ENCODE measurements around the gene MUCL3.
"Not testable (repeated sequence)": the region's sequence is repeated elsewhere in the genome, so short reads cannot be mapped to it uniquely, and the experiment has no call there.

Gene MUCL3

DNA sequence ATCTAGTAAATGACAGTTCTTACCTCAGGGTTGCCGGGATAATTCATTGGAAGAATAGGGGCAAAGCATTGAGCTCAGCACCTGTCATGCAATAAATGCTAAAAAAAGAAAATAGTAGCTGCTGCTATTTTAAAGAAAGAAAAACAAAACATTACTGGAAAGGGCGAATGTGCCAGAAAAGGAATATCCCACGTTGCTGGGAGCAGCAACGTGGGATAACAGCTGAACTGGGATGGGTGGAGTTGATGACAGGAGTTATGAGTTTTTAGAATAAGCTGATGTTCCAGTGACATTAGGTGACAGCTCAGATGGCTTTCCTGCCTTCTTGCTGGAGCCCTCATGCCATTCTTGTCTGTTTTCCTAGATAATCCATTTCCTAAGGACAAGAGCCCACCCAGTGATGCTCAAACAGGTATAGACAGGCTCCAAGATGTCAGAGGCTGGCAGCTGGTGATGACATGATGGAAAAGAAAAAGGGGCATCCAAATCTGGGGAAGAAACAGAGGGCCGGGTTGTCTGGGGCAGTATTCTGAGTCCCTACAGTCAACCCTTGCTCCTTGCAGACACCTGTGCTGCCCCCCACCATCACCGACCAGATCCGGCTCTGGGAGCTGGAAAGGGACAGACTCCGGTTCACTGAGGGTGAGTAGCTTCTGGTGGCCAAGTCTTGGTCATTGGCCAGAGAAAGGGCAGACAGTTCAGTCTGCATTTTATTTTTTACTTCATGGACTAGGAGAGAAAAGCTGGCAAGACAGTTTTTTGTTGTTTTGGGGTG is 27.8 kb upstream of the MUCL3 start:
- DNase-seq = no peak

DNA sequence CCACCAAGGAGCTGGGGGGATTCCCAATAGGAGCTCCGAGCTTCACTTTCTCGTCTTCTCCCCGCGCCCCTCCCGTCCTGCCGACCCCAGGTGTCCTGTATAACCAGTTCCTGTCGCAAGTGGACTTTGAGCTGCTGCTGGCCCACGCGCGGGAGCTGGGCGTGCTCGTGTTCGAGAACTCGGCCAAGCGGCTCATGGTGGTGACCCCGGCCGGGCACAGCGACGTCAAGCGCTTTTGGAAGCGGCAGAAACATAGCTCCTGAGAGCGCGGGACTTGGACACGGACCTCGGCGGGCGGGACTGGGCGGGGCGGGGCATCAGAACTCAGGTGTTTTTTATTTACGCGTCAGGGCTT is 27.1 kb upstream of the MUCL3 start:
- no peak for DNase-seq

DNA sequence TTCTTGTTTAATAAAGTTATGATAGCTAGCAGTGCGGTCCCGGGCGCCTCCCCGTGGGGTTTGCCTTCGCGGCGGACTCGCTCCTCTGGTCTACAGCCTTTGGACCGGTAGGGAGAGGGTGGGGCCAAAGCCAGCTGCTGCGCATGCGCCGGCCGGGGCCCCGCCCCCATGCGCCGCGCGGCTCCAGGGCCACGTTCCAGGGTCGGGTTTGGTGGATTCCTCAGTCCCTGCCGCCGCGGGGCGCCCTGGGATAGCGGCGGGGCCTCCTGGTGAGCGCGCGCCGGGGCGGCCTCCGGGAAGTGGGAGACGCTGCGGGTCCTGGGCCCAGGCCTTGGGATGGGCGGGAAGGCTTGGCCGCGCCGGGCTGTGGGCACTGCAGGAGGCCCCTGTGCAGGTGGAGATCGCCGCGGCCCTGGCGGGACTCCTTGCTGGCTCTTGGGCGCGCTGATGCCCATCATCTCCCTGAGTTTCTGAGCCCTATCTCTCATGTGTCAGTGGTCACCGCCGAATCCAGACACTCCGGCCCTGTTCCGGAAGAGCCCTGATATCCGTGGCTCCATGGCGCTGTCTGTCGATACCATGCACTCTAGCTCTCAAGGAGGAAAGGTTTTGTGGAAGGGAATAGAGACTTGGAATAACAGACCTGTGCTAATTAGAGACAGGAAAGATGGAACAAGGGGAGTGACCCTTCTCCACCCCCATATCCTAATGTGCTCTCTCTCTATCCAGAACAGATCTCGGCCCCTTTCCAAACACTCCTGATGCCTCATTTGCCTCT is 26.5 kb upstream of the MUCL3 start, which contains the start of gene VARS2:
VARS2 (plus strand) TSS at position 163 of the 778 bp plus-strand sequence; CDS start at position 762, 599 bp downstream.
- DNase-seq = peak; percentile 96

DNA sequence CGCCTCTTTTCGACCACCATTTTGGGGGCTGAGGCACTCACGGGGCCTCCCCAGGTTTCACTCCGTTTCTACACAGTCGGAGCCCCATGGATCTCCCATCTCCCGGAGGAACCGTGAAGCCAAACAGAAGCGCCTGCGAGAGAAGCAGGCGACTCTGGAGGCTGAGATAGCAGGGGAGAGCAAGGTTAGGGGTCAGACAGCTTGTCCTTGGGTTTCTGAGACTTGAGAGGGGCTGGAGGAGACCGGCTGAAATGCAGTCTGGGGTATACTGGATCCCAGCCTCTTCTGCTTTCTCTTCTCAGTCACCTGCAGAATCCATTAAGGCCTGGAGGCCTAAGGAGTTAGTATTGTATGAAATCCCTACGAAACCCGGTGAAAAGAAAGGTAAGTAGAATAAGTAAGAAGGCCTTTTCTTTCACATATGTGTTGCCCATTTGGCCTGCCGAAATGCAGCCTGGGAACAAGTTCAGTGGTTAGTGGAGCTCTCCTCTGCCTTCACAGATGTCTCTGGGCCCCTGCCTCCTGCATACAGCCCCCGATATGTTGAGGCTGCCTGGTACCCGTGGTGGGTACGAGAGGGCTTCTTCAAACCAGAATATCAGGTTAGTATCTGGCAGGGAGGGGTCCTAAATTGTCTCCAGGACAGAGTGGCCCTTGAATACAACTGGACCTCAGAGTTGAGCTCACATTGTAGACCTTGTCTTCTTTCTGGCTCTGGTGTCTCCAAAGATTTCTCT is 25.8 kb upstream of the MUCL3 start:
- DNase-seq = peak; percentile 43

DNA sequence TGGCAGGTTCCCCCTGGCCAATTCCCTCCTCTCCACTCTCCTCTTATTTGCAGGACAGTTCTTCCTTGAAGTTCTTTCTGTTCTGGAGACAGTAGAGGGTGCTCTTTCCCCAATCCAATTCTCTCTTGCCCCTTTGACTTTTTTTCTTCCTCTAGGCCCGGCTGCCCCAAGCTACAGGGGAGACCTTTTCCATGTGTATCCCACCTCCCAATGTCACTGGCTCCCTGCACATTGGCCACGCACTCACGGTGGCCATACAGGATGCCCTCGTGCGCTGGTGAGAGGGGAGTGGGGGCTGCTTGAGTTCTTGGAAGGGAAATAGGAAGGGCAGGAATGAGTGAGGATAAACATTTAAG is 25.2 kb upstream of the MUCL3 start:
- peak; percentile 66 for DNase-seq

DNA sequence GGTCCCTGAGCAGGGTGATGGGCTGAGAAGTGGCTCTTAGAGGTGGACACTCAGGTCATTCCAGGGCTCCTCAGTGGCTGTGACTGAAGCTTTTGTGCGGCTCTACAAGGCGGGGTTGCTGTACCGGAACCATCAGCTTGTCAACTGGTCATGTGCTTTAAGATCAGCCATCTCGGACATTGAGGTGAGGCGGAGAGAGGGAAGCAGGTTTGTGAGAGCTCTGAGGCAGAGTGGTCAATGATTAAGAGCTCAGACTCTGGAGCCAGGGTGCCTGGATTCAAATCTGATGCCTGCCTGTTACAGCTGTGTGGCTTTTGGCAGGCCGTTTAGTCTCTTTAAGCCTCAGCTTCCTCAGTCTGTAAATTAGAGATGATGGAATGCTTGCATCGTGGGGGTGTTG is 23.7 kb upstream of the MUCL3 start:
- no peak for DNase-seq

DNA sequence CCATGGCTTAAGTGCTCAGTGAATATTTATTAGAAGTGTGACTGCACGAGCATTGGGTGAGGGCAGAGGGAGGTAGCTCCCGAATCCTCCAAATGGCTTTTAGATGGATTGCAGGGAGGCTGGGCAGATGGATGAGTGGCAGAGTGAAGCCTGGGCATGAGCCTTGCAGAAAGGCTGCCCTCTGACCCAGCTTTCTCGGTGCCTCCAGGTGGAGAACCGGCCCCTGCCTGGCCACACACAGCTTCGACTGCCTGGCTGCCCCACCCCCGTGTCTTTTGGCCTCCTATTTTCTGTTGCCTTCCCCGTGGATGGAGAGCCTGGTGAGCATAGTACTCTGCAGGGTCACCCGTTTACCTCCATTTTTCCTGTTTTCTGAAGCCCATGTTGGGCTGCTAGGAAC is 23.3 kb upstream of the MUCL3 start:
- no peak for DNase-seq

DNA sequence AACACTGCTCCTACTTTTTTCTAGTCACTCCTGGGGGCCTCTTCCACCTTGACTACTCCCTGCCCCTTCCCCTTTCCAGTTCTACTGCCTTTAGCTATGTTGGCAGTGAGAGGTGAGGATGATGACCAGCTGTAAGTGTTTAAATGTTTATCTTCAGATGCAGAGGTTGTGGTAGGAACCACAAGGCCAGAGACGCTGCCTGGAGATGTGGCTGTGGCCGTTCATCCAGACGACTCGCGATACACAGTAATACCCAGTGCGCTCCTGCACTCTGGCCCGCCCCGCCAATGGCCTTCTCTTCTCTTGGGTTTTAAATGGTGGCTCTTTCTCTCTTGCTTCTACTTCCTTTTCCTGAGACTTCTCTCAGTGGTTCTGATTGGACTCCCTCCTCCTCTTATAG is 22.1 kb upstream of the MUCL3 start:
- DNase-seq = no peak

DNA sequence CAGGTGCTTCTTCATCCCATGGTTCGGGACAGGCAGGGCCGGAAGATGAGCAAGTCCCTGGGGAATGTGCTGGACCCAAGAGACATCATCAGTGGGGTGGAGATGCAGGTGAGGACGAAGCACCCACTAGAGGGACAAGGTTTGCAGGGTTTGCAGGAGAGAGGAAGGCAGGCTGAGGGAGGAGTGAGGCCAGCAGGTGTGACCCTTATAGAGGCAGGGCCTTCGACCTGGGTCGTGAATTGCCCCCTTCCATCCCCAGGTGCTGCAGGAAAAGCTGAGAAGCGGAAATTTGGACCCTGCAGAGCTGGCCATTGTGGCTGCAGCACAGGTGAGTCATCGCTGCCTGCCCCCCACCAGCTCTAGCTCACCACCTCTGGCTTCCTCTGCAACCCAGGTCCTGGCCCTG is 18.3 kb upstream of the MUCL3 start:
- no peak for DNase-seq

DNA sequence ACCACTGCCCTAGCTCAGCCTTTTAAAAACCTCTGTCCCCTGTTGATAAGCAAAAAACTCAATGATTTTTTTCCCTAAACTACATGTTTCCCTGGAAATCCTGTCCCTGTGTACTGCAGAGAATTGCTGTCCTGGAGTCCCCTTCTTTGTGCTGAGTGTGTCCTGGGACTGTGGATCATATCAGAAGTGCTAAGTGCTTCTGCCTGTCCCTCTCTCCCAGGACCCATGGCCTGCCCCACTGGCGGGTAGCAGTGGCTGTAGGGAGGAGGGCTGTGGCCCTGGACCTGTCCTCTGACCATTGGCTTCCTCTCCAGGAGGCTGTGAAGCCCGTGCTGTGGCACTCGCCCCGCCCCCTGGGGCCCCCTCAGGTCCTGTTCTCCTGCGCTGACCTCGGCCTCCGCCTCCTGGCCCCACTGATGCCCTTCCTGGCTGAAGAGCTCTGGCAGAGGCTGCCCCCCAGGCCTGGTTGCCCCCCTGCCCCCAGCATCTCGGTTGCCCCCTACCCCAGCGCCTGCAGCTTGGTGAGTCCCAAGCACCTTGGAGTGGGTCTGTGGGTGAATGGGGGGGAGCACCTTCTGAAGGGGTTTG is 16.6 kb upstream of the MUCL3 start:
- DNase-seq = not testable (repeated sequence)

DNA sequence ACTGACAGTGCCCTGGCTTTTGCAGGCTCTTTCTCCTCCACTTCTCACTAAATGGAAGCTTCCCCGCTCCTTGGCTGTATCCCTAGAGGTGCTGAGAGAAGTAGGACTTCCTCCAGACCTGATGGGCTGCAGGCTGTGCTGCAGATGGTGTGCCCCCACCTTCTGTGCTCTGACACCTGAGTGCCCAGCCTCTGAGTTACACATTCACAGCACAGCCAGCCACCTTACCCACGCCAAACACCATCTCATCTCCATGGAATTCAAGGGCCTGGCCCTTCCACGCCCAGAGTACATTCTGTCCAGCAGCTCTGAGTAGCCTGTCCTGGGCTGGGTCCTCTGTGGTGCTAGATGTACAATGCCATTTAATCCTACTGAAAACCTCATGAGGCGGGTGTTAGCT is 14.1 kb upstream of the MUCL3 start:
- no peak for DNase-seq

DNA sequence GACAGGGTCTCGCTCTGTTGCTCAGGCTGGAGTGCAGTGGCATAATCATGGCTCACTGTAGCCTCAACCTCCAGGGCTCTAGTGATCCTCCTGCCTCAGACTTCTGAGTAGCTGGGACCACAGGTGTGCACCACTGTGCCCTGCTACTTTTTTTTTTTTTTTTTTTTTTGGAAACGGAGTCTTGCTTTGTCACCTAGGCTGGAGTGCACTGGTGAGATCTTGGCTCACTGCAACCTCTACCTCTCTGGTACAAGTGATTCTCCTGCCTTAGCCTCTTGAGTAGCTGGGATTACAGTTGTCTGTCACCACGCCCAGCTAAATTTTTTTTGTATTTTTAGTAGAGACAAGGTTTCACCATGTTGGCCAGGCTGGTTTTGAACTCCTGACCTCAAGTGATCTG is 13.7 kb upstream of the MUCL3 start:
- not testable (repeated sequence) for DNase-seq

DNA sequence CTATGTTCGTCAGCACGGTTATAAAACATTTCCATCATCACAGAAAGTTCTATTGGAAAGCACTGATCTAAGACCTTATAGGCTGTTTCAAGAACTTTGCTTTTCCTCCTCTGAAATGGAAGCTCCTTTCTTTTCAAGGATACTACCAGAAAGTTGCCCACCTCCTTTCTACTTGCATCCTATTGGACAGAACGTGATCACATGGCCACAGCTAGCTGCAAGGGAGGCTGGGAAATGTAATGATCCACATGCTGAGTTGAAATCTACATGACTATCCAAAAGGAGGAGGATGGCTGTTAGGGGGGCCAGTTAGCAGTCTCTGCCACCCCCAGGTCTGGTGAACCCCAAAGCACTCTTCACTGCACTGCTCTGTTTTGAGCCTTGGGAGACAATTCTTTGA is 12.1 kb upstream of the MUCL3 start:
- DNase-seq = no peak

DNA sequence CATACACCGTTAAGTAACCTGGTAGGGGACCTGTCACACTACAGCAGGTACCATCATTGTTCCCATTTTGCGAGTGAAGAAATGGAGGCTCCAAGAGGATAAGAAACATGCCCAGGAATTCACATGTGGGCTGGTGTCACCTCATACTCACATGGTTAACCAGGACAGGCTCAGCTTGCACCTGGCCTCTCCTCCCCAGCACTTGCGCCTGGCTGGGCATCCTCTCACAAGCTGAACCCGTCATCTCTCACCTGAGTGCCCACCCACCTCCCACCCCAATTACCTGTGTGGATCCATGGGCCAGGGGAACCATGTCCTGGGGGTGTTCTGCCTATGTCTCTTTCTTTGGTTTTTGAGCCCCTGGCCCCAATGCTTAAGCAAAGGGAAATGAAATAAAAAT is 10.3 kb upstream of the MUCL3 start:
- DNase-seq = no peak

DNA sequence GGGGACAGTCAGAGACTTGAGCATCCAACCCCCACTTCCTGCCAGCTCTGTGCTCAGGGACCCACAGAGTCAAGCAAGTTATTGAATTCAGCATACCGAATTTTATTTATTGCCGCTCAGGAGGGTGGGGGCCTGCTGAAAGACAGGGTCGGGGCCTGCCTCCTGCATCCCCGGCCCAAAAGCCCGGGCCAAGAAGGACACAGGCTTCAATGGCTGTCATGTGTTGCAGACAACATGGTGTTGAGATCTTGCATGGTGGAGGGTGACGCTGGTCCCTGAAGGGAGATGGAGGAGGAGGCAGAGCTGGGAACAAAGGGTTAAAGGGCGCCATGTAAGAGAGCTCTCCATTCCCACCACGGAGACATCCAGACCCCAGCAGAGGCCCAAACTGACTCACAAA is 9.5 kb upstream of the MUCL3 start:
- DNase-seq = no peak

DNA sequence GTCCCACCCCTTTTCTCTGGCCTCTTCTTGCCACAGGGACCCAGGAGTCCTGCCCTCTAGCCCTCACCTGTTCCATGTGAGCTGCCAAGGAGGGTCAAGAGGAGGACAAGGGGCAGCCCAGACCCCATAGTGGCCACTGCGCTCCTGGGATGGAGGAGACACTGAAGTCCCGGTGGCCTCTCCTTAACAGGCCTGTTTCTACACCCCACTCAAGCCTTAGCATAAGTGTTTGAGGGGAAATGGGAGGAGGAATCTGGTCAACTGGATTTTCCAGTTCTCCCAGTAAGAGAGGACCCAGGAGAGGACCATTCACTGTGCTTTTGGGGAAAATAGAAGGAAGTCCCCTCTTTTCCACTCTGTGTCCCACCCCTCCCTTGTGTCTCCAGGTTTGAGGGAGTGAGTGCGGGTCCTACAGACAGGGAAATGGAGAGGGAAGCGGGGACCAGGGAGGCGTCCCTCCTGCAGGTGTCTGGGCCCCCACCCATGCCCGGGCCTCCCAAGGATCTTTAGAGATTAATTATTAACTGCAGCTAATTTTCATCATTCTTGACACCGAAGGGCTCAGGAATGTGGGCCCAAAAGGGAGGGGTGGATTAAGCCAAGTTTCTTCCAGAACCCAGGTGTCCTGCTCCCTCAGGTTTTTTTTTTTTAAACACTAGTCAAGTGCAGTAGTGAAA is 8.7 kb upstream of the MUCL3 start, which contains the start of gene SFTA2:
SFTA2 (minus strand) TSS at position 202 of the 677 bp plus-strand sequence; CDS start at position 128, 74 bp downstream.
- DNase-seq = no peak

DNA sequence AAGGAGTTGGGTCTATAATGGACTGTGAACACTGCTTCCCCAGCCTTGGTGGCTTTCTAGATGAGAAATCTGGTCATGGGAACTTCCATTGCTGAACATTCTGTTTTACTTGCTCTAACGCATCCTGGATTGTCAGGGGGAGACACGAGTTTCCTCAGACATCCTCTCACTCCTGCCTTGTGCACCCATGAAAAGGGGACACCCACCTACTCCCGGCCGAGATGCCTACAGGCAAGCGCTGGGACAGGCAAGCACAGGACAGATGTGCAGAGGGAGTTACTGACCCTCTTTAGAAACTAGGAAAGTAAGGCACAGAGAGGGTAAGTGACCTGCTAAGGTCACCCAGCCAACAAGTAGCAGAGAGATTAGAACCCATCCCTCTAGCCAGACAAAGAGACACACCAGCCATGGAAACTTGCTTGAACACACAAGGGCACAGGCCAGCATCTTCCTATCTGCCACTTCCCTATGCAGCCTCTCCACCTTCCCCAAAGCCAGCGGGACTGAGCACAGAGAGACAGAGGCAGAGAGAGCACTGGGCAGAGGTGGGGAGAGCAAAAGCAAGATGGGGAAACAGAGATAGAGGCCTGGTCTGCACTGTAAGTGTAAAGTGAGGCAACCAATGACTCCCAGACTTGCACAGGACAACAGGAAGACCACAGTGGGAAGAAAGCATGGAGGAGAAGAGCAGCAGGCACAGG is 8.0 kb upstream of the MUCL3 start:
- no peak for DNase-seq

DNA sequence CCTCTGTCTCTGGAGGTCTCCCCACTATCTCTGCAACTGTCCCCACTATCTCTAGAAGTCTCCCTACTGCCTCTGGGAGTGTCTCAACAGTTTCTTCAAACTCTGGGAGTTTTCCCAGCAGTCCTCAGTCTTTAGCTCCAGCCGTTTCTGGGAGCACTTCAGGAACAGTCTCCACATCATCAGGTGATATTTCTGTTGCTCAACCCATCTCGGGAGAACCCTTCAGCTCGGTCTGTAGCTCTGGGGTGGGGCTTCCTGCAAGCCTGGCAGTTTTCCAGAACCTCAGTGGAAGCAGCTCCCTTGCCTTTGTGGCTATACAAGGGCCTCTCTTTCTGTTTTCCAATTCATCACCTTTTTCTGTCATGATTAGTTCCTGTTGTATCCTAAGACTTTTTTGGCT is 5.8 kb upstream of the MUCL3 start:
- DNase-seq = no peak

DNA sequence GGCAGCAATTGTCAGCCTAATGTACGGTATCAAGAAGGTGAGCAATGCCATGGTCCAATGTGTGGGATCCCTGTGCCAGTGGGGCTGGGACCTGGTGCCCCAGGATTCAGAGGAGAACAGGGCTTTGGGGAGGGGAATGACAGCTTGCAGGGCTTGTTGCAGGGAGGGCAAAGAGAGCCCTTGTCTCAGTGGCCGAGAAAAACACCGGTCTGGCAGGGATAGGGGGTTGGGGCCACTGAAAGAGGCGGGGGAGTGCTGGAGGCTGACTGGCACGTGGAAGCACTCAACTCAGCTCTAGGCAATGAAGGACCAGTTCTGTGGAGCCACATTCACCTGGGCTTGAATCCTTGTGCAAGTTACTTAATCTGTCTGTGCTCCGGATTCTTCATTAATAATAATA is 3.5 kb upstream of the MUCL3 start:
- no peak for DNase-seq

DNA sequence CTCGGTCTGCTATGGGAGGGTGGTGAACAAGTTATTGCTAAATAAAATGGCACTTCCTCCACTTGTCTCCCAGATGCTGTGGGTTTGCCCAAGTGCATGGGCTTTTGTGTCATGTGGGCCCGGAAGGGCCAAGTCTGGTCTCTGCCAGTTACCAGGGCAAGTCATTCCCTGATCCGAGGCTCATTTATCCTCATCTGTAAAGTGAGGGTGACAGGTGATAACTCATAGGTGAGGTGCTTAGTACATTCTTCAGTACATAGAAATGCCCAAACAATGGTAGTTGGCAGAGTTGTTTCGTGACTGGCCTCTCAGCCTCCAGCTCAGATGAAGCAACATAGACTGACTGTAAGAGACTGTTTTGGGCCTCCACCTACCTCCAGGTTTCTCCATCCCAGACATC is 2.0 kb upstream of the MUCL3 start:
- DNase-seq = no peak

DNA sequence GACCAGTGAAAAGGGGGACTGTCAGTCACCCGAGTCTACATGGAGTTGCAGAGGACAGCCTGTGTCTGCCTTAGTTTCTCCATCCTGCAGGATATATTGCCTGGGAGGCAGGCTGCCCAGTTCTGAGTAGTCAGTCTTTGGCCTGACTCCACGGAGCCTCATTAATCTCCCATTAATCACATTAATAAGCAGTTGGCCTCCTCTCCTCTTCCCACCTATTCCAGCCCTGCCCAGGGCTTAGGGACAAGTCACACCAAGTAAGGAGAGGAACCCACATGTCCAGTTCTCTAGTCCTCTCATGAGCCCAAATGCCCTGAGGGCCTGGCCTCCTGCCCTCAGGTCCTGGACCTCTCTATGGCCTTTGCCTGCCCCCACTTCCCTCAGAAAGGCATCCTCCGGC is 1.3 kb upstream of the MUCL3 start:
- DNase-seq = no peak

All from retina (tissue), 1 donor.